ENCODE measurements around the gene RNF217. TPM values are rescaled to one million over a fixed set of nuclear protein-coding genes. Genes with fewer than 3 reads are reported as not detected.
"Not testable (repeated sequence)": the region's sequence is repeated elsewhere in the genome, so short reads cannot be mapped to it uniquely, and the experiment has no call there.

Gene RNF217
- total RNA-seq, 1 experiment from 2014 or later = 42.3 TPM

DNA sequence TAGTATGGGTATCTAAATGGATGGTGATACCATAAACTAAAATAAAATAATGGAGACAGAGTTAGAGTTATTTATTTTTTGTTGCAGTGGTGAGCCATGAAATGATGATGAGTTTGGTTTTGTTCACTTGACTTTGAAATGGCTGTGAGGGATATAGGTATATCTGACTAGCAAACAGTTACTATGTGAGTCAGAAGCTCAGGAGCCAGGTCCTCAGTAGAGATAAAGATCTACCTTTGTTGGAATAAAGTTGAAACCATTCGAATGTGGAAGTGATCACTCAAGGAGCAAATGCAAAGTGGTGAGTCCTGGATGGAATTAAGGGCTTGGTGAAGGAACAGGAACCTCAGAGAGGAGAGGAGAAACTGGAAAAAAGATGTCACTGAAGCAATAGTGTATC is 105.3 kb downstream of the RNF217 start:
- Histone ChIP-seq H3K4me1 (replicated peaks; ENCODE audit: insufficient read depth) (peaks cover 18% of the 10 kb centered on the region), H3K9me2 (ENCODE audit: insufficient read depth) (peaks cover 4% of the 10 kb centered on the region; the same call in 1 of the 2 replicates), H3K4me2 (peak overlapping the region; percentile 24; the same call in 1 of the 2 replicates), H3F3A (ENCODE audit: insufficient read depth, low read depth) (peaks cover 10% of the 10 kb centered on the region; the same call in 1 of the 2 replicates), H3K27ac (no peak overlapping the region), H3K36me3 (ENCODE audit: low read depth) (peaks cover 15% of the 10 kb centered on the region), H3K79me2 (ENCODE audit: low read depth) (no peaks in the 10 kb centered on the region), H3K9me3 (ENCODE audit: insufficient read depth, low read depth) (no peaks in the 10 kb centered on the region), H4K20me1 (ENCODE audit: insufficient read depth) (no peaks in the 10 kb centered on the region; the same call in 1 of the 2 replicates), H3K27me3 (ENCODE audit: insufficient read depth, low read depth) (no peaks in the 10 kb centered on the region), H2AFZ (no peak overlapping the region), H3K4me3 (no peak overlapping the region)
- ChIA-PET CTCF (interaction anchor here (0.8 to 1.3 kb wide), 2 partner anchors 86 to 205 kb away, joined by 3 to 4 read pairs; partner anchors contain the start of gene TPD52L1), POLR2A (ENCODE audit: unreplicated experiment) (interaction anchor here (0.6 kb wide), 2 partner anchors 9 to 693 kb away, joined by 4 read pairs; no protein-coding TSS in a partner anchor)
- BruUV-seq (replicated peaks) = no TSS peak
- peak in 1 of 2 experiments; percentile 65 for DNase-seq
- intact Hi-C loops (cut with micrococcal nuclease; ENCODE audit: unreplicated experiment) = no loop called here
- TF ChIP-seq, protein P1, sequence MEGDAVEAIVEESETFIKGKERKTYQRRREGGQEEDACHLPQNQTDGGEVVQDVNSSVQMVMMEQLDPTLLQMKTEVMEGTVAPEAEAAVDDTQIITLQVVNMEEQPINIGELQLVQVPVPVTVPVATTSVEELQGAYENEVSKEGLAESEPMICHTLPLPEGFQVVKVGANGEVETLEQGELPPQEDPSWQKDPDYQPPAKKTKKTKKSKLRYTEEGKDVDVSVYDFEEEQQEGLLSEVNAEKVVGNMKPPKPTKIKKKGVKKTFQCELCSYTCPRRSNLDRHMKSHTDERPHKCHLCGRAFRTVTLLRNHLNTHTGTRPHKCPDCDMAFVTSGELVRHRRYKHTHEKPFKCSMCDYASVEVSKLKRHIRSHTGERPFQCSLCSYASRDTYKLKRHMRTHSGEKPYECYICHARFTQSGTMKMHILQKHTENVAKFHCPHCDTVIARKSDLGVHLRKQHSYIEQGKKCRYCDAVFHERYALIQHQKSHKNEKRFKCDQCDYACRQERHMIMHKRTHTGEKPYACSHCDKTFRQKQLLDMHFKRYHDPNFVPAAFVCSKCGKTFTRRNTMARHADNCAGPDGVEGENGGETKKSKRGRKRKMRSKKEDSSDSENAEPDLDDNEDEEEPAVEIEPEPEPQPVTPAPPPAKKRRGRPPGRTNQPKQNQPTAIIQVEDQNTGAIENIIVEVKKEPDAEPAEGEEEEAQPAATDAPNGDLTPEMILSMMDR (conservative IDR thresholded peaks at IDR 0.05) = no peak
- no peak for TF ChIP-seq EZH2 (IDR thresholded peaks at IDR 0.05; ENCODE audit: low read depth)

DNA sequence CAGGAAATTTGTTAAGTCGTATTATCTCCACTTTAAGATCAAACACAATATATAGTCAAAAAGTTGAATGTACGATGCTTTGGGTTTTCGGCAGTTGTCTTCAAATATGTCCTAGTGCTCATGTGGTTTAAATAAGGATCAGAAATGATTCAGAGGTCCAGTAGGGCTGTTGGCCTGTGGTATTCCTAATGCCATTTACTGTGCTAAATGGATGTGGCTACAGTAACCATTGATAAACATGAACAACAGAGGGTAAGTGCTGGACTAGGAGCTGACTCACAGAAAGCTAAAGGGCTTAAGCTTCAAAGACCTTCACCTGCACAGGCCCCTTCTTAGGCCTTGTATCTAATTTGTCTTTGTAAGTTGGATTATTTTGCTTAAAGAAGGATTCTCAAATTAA is 110.8 kb downstream of the RNF217 start:
- Histone ChIP-seq H3K9me3 (ENCODE audit: insufficient read depth, low read depth) (no peaks in the 10 kb centered on the region), H3K4me3 (no peak overlapping the region), H3K27me3 (ENCODE audit: insufficient read depth, low read depth) (no peaks in the 10 kb centered on the region), H3K36me3 (ENCODE audit: low read depth) (peaks cover 19% of the 10 kb centered on the region), H2AFZ (no peak overlapping the region), H3K4me2 (no peak overlapping the region), H4K20me1 (ENCODE audit: insufficient read depth) (no peaks in the 10 kb centered on the region; the same call in 1 of the 2 replicates), H3F3A (ENCODE audit: insufficient read depth, low read depth) (no peaks in the 10 kb centered on the region), H3K4me1 (replicated peaks; ENCODE audit: insufficient read depth) (no peaks in the 10 kb centered on the region), H3K27ac (no peak overlapping the region), H3K9me2 (ENCODE audit: insufficient read depth) (peaks cover 4% of the 10 kb centered on the region; the same call in 1 of the 2 replicates), H3K79me2 (ENCODE audit: low read depth) (no peaks in the 10 kb centered on the region)
- BruUV-seq (replicated peaks) = no TSS peak
- no peak for DNase-seq
- intact Hi-C loops (cut with micrococcal nuclease; ENCODE audit: unreplicated experiment) = no loop called here
- TF ChIP-seq EZH2 (IDR thresholded peaks at IDR 0.05; ENCODE audit: low read depth) = no peak
- TF ChIP-seq, protein P1 (conservative IDR thresholded peaks at IDR 0.05) = no peak
- POLR2A ChIA-PET (ENCODE audit: unreplicated experiment) = no interaction called here
- CTCF ChIA-PET = no interaction called here

DNA sequence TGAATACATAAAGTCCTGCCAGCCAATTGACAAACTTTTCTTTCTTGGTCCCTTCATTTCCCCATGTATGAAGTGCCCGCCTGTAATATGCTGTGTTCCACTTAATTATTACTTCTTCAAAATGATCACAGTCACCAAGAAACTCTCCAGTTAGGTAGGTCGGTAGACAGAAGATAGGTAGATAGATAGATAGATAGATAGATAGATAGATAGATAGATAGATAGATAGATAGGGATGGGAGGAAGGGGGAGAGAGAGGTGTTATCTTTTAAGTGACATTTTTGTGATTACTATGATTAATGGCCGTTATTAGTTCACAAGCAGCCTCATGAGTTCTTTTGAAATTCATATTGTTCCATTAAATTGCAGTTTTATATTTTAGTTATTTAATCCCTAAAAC is 111.9 kb downstream of the RNF217 start:
- POLR2A ChIA-PET (ENCODE audit: unreplicated experiment) = no interaction called here

DNA sequence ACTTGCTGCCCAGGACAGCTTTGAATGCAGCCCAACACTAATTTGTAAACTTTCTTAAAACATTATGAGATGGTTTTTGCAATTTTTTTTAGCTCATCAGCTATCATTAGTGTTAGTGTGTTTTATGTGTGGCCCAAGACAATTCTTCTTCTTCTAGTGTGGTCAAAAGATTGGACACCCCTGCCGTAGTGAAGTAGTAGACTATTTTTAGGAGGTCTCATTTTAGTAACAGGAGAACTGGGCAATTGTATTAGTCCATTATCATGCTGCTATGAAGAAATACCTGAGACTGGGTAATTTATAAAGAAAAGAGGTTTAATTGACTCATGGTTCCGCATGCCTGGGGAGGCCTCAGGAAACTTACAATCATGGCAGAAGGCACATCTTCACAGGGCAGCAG is 112.8 kb downstream of the RNF217 start:
- H3K27me3 ChIP-seq (ENCODE audit: insufficient read depth, low read depth); intact Hi-C loops (cut with micrococcal nuclease; ENCODE audit: unreplicated experiment); BruUV-seq (replicated peaks); H3K9me3 ChIP-seq (ENCODE audit: insufficient read depth, low read depth); H4K20me1 ChIP-seq (ENCODE audit: insufficient read depth); H3K4me2 ChIP-seq; H2AFZ ChIP-seq; CTCF ChIA-PET; H3F3A ChIP-seq (ENCODE audit: insufficient read depth, low read depth); DNase-seq; H3K79me2 ChIP-seq (ENCODE audit: low read depth); H3K4me3 ChIP-seq; H3K27ac ChIP-seq; H3K4me1 ChIP-seq (replicated peaks; ENCODE audit: insufficient read depth); POLR2A ChIA-PET (ENCODE audit: unreplicated experiment); H3K9me2 ChIP-seq (ENCODE audit: insufficient read depth): not testable (repeated sequence)
- H3K36me3 ChIP-seq (ENCODE audit: low read depth) = peaks cover 19% of the 10 kb centered on the region

More for the DNA sequence above, 111.9 kb downstream of the RNF217 start:
- no peak for TF ChIP-seq EZH2 (IDR thresholded peaks at IDR 0.05; ENCODE audit: low read depth)
- TF ChIP-seq, protein P1 (conservative IDR thresholded peaks at IDR 0.05) = no peak
- no peaks in the 10 kb centered on the region for H3K27me3 ChIP-seq (ENCODE audit: insufficient read depth, low read depth)
- peaks cover 19% of the 10 kb centered on the region for H3K36me3 ChIP-seq (ENCODE audit: low read depth)
- no TSS peak for BruUV-seq (replicated peaks)
- H3F3A ChIP-seq (ENCODE audit: insufficient read depth, low read depth) = no peaks in the 10 kb centered on the region
- no peak overlapping the region for H3K27ac ChIP-seq
- no peaks in the 10 kb centered on the region for H3K79me2 ChIP-seq (ENCODE audit: low read depth)
- H2AFZ ChIP-seq = no peak overlapping the region
- no peak overlapping the region for H3K4me3 ChIP-seq
- CTCF ChIA-PET = no interaction called here
- no peak for DNase-seq
- H4K20me1 ChIP-seq (ENCODE audit: insufficient read depth) = no peaks in the 10 kb centered on the region
- intact Hi-C loops (cut with micrococcal nuclease; ENCODE audit: unreplicated experiment) = no loop called here
- H3K9me2 ChIP-seq (ENCODE audit: insufficient read depth) = peaks cover 4% of the 10 kb centered on the region; the same call in 1 of the 2 replicates
- no peaks in the 10 kb centered on the region for H3K4me1 ChIP-seq (replicated peaks; ENCODE audit: insufficient read depth)
- H3K4me2 ChIP-seq = no peak overlapping the region
- no peaks in the 10 kb centered on the region for H3K9me3 ChIP-seq (ENCODE audit: insufficient read depth, low read depth)

All from PC-9 (cell line).